HepG2 (cell line): ENCODE measurements around the gene FAM9B. TPM values are rescaled to one million over a fixed set of nuclear protein-coding genes. Genes with fewer than 3 reads are reported as not detected.

Experiments
- ATAC-seq: fragments of 200-7000 bp; cut with Tn5 transposase; 3 replicates; pipeline ENCODE4 v1.9.1; 2020; ENCODE audit warnings: mild to moderate bottlenecking, moderate library complexity
- BruUV-seq: library from RNA; stranded (reverse); fragments of 400-500 nt; replicated peaks from 2 replicates; lab custom pipeline; 2021; lab: Mats Ljungman, UMichigan
- CTCF ChIA-PET: fragments of 300-600 bp; formaldehyde crosslinking; extraction: SDS; loops from one replicate; lab custom pipeline; 2021; ENCODE audit warnings: low total read pairs, inconsistent platforms, low intra/inter-chr PET ratio; lab: Yijun Ruan, JAX
- POLR2A ChIA-PET: fragments of 350-600 bp; sonication (Branson Sonifier 250); formaldehyde crosslinking; loops from one replicate; lab custom pipeline; 2020; ENCODE audit warnings: antibody characterized with exemption, inconsistent platforms; lab: Yijun Ruan, JAX
- DNase-seq: peaks from one replicate; pipeline ENCODE4 v3.0.0-alpha.2; 2015; ENCODE audit warnings: low spot score
- FAIRE-seq: peaks from 3 replicates; lab custom pipeline; 2011; peaks lifted over from hg19 to GRCh38; lab: Jason Lieb, UNC
- H2AFZ ChIP-seq: one replicate; pipeline ENCODE4 v1.6.1; 2011; ENCODE audit warnings: low read length, inconsistent platforms
- H3K27ac ChIP-seq: fragments of 300-600 bp; 3 replicates; pipeline ENCODE4 v1.8.0; 2011; ENCODE audit warnings: mixed run types, mild to moderate bottlenecking, mixed read lengths, low read length, inconsistent platforms; ENCODE audit not compliant: insufficient read depth; ENCODE audit errors: extremely low read length
- H3K27me3 ChIP-seq, 2 experiments: fragments of 200-600 bp in 1 of 2; 2 replicates in 1 of 2; 3 replicates in 1 of 2; pipeline versions ENCODE4 v1.6.0 to v1.8.0; 2011; ENCODE audit warnings: low read length in 2 of 2, mild to moderate bottlenecking in 2 of 2, moderate library complexity in 2 of 2, inconsistent platforms in 1 of 2; ENCODE audit not compliant: insufficient read depth in 2 of 2, control insufficient read depth in 1 of 2
- H3K36me3 ChIP-seq, 2 experiments: fragments of 200-600 bp in 1 of 2; replicated peaks in 1 of 2; 2 replicates in 1 of 2; 3 replicates in 1 of 2; pipeline versions ENCODE4 v1.5.1 to v1.8.0; 2011; ENCODE audit warnings: low read length in 2 of 2, inconsistent platforms in 1 of 2; ENCODE audit not compliant: insufficient read depth in 2 of 2, control insufficient read depth in 1 of 2
- H3K4me1 ChIP-seq: 2 replicates; pipeline ENCODE4 v1.5.1; 2012; ENCODE audit warnings: low read length, inconsistent platforms; ENCODE audit not compliant: insufficient read depth
- H3K4me2 ChIP-seq: 2 replicates; pipeline ENCODE4 v1.6.0; 2011; ENCODE audit warnings: low read depth, low read length, inconsistent platforms
- H3K4me3 ChIP-seq, 3 experiments: fragments of 200-600 bp in 1 of 3; sonication (generic), shearing (Covaris generic) in 1 of 3; replicated peaks in 1 of 3; 2 replicates each; pipeline ENCODE4 v1.5.1; 2011 to 2016; ENCODE audit warnings: low read length in 3 of 3, inconsistent platforms in 2 of 3, low read depth in 2 of 3, mild to moderate bottlenecking in 2 of 3, control low read depth in 1 of 3, mixed read lengths in 1 of 3; ENCODE audit not compliant: insufficient read depth in 1 of 3
- H3K79me2 ChIP-seq: one replicate; pipeline ENCODE4 v1.6.1; 2011; ENCODE audit warnings: low read length, inconsistent platforms; ENCODE audit not compliant: insufficient read depth
- H3K9ac ChIP-seq: 2 replicates; pipeline ENCODE4 v1.6.0; 2011; ENCODE audit warnings: mild to moderate bottlenecking, low read depth, low read length, inconsistent platforms; ENCODE audit not compliant: insufficient read depth
- H3K9me3 ChIP-seq: 2 replicates; pipeline ENCODE4 v1.5.1; 2012; ENCODE audit warnings: mild to moderate bottlenecking, low read length
- H4K20me1 ChIP-seq: 2 replicates; pipeline ENCODE4 v1.6.0; 2011; ENCODE audit warnings: inconsistent platforms, mild to moderate bottlenecking, low read length, moderate library complexity; ENCODE audit not compliant: insufficient read depth
- CEBPG ChIP-seq: IDR thresholded peaks from 2 replicates; pipeline ENCODE4 v1.6.1; 2016
- PRMT3 ChIP-seq: sonication (generic); formaldehyde crosslinking; IDR thresholded peaks from 2 replicates; pipeline ENCODE4 v1.8.1; 2022; ENCODE audit warnings: low read depth, mild to moderate bottlenecking, moderate library complexity, missing genetic modification reagents, borderline replicate concordance
- ZNF10 ChIP-seq: sonication (generic); formaldehyde crosslinking; IDR thresholded peaks from 2 replicates; pipeline ENCODE4 v1.4.0; 2020; ENCODE audit warnings: mild to moderate bottlenecking, low read depth, missing genetic modification reagents, borderline replicate concordance
- ZNF276 ChIP-seq: sonication (generic); formaldehyde crosslinking; IDR thresholded peaks from 2 replicates; pipeline ENCODE4 v1.4.0; 2020; ENCODE audit warnings: mild to moderate bottlenecking, low read depth, missing genetic modification reagents
- ZNF546 ChIP-seq: sonication (generic); formaldehyde crosslinking; conservative IDR thresholded peaks from 2 replicates; pipeline ENCODE4 v1.8.1; 2023; ENCODE audit warnings: mild to moderate bottlenecking, missing genetic modification reagents
- ZNF672 ChIP-seq: sonication (generic); formaldehyde crosslinking; IDR thresholded peaks from 2 replicates; pipeline ENCODE4 v1.8.1; 2022; ENCODE audit warnings: missing genetic modification reagents
- ZNF776 ChIP-seq: sonication (generic); formaldehyde crosslinking; IDR thresholded peaks from 2 replicates; pipeline ENCODE4 v1.4.0; 2020; ENCODE audit warnings: mild to moderate bottlenecking, missing genetic modification reagents
- ZNF790 ChIP-seq: sonication (generic); formaldehyde crosslinking; IDR thresholded peaks from 2 replicates; pipeline ENCODE4 v1.8.0; 2022; ENCODE audit warnings: missing genetic modification reagents, mild to moderate bottlenecking, borderline replicate concordance
- WGBS: methylation state at CpG from one replicate; pipeline ENCODE4 v1.1.6; 2017; ENCODE audit warnings: low lambda C conversion rate; 5-methylcytosine and 5-hydroxymethylcytosine counted together
- in situ Hi-C: cut with HindIII; loops from 2 replicates; pipeline ENCODE4 v1.10.0; 2017; ENCODE audit warnings: low pct_unique_long_range_greater_than_20kb; ENCODE audit not compliant: extremely low pct_ligation_motif_present
- intact Hi-C: fragments of 100-400 bp; cut with micrococcal nuclease; formaldehyde crosslinking; loops from one replicate; pipeline ENCODE4 v1.10.0; 2022; ENCODE audit not compliant: unreplicated experiment
- polyA plus RNA-seq, 8 experiments: library from polyadenylated mRNA; depleted of rRNA in 3 of 8; stranded (reverse) in 7 of 8; unstranded in 1 of 8; fragments of >200 nt; fragmentation: Illumina TruSeq in 4 of 8; extraction: Trizol in 4 of 8; gene quantifications; 2 replicates each; pipeline versions ENCODE4 v1.2.1 to v1.2.3, GENCODE V29; 2011 to 2016; ENCODE audit warnings: low read depth in 4 of 8, missing spikeins in 1 of 8, mixed read lengths in 1 of 8; ENCODE audit not compliant: insufficient read depth in 1 of 8
- total RNA-seq, 5 experiments: library from RNA; depleted of rRNA; stranded (reverse); fragments of >200 nt; fragmentation: Illumina TruSeq; extraction: Trizol; gene quantifications; 2 replicates each; pipeline ENCODE4 v1.2.3, GENCODE V29; 2016; ENCODE audit warnings: low read depth in 1 of 5

Gene FAM9B
- total and polyA plus RNA-seq, 2 of the 13 experiments (the other 11 are each of a cell fraction or from before 2014, with no cell fraction given) = not detected

- DNase-seq = peak; percentile 0
- H3K27ac ChIP-seq = no peak overlapping the region
- ChIA-PET POLR2A (no interaction called here), CTCF (no interaction called here)
- BruUV-seq = no TSS peak
- WGBS = no CpG with 5 or more reads among the region's 4 CpGs
- H2AFZ ChIP-seq = no peak overlapping the region
- no peaks in the 10 kb centered on the region for H3K36me3 ChIP-seq
- TF ChIP-seq ZNF10 (CRISPR knock-in tag) (no peak), PRMT3 (CRISPR knock-in tag) (no peak), ZNF546 (no peak), ZNF672 (CRISPR knock-in tag) (no peak), ZNF790 (CRISPR knock-in tag) (no peak), ZNF776 (no peak), CEBPG (CRISPR knock-in tag) (no peak), ZNF276 (CRISPR knock-in tag) (no peak)
- in situ Hi-C loops = no loop called here
- peak; percentile 69 for FAIRE-seq
- no peaks in the 10 kb centered on the region for H3K79me2 ChIP-seq
- H3K4me3 ChIP-seq = no peak overlapping the region
- ATAC-seq = peak; percentile 76
- intact Hi-C loops = no loop called here
- H4K20me1 ChIP-seq = no peaks in the 10 kb centered on the region
- H3K4me1 ChIP-seq = no peaks in the 10 kb centered on the region
- H3K27me3 ChIP-seq = no peaks in the 10 kb centered on the region
- H3K4me2 ChIP-seq = no peak overlapping the region; the same call in 1 of the 2 replicates
- no peak overlapping the region for H3K9ac ChIP-seq
- H3K9me3 ChIP-seq = no peaks in the 10 kb centered on the region
Measured at GRCh38 chrX:8988446-8988845, 45.5 kb downstream of the FAM9B start.
